Measurements from ENCODE around the gene GIPC1. TPM values are rescaled to one million over a fixed set of nuclear protein-coding genes. Genes with fewer than 3 reads are reported as not detected.

GIPC1 gene
- polyA plus RNA-seq, 2 of the 4 experiments (the other 2 are of a cell fraction), result 52.9 to 86.4 TPM

GRCh38 chr19:14473073-14473977, 22.6 kb downstream of the GIPC1 start (continued):
- TF ChIP-seq REST (IDR thresholded peaks at IDR 0.05), result no peak
- TF ChIP-seq HOXB13 (CRISPR knock-in tag; IDR thresholded peaks at IDR 0.05; ENCODE audit: low read depth), result no peak
- TF ChIP-seq FOXS1 (CRISPR knock-in tag; IDR thresholded peaks at IDR 0.05), result no peak
- TF ChIP-seq MAX (IDR thresholded peaks at IDR 0.05), result no peak

- Histone ChIP-seq H3K4me3 (no peak overlapping the region), H3K27ac (peak overlapping the region in 1 of 2 experiments; percentile 65; a peak in 2 of 6 replicates), H3K4me2 (peak overlapping the region; percentile 20; the same call in 1 of the 3 replicates), H3K9me3 (no peaks in the 10 kb centered on the region), H3K4me1 (peaks cover 27% of the 10 kb centered on the region)
- no peak for FAIRE-seq
- 50% methylated on average over 2 of the region's 66 CpGs for WGBS (ENCODE audit: missing lambda C conversion rate)
- ChIA-PET CTCF (interaction anchor here (0.5 to 2.6 kb wide), 23 partner anchors 8 to 336 kb away, joined by 3 to 12 read pairs (median 4); partner anchors contain the start of genes ASF1B and PKN1), POLR2A (no interaction called here)
- peak; percentile 16 to 61; a peak in 4 of 6 replicates for ATAC-seq
- TF ChIP-seq CTCF (IDR thresholded peaks at IDR 0.05) (peak; percentile 63), MYC (IDR thresholded peaks at IDR 0.05; ENCODE audit: borderline replicate concordance, low read length) (no peak; the same call in 1 of the 2 replicates), POLR2A (IDR thresholded peaks at IDR 0.05; ENCODE audit: low read length) (no peak), HDAC2 (IDR thresholded peaks at IDR 0.05) (no peak), SMC3 (IDR thresholded peaks at IDR 0.05) (peak; percentile 58), EP300 (IDR thresholded peaks at IDR 0.05) (no peak), GATA3 (IDR thresholded peaks at IDR 0.05; ENCODE audit: borderline replicate concordance) (no peak), RAD21 (conservative IDR thresholded peaks at IDR 0.05 in 1 of 2, IDR thresholded peaks at IDR 0.05 in 1 of 2) (peak; percentile 37 to 43; a peak in 4 of 5 replicates), HOXA7 (CRISPR knock-in tag; IDR thresholded peaks at IDR 0.05) (no peak), HEYL (CRISPR knock-in tag; IDR thresholded peaks at IDR 0.05) (no peak), MAX (IDR thresholded peaks at IDR 0.05) (peak; percentile 75), JUN (IDR thresholded peaks at IDR 0.05) (peak in 1 of 2 experiments; percentile 14; a peak in 1 of 5 replicates), PBX3 (IDR thresholded peaks at IDR 0.05) (peak; percentile 57; the same call in 1 of the 2 replicates), ZFP36 (IDR thresholded peaks at IDR 0.05; ENCODE audit: borderline replicate concordance, partially characterized antibody) (no peak), CEBPB (IDR thresholded peaks at IDR 0.05) (no peak), CBX8 (IDR thresholded peaks at IDR 0.05) (no peak), BHLHE40 (IDR thresholded peaks at IDR 0.05; ENCODE audit: low read depth, low read length) (no peak), E2F6 (IDR thresholded peaks at IDR 0.05; ENCODE audit: borderline replicate concordance, low read depth) (peak; percentile 22; the same call in 1 of the 2 replicates)
- DNase-seq (ENCODE audit: low read depth in 1 of 2, low spot score in 1 of 2), result peak; percentile 50 to 57
Measured at GRCh38 chr19:14472202-14472938, 23.6 kb downstream of the GIPC1 start.

All from A549 (cell line).